Activated T-helper 1 cell treated with anti-CD3 and anti-CD28 coated beads, Interleukin-2, amount 50 U/mL, for 16 hours (primary cell): ENCODE data around the gene FAH.
"Not testable (repeated sequence)": the region's sequence is repeated elsewhere in the genome, so short reads cannot be mapped to it uniquely, and the experiment has no call there.

ENCODE experiments used
- DNase-seq, 2 donors: peaks; one replicate each; pipeline ENCODE4 v3.0.0-alpha.2; 2020; ENCODE audit warnings: low read depth in 1 of 2, low spot score in 1 of 2

FAH gene

GRCh38 chr15:80151148-80151547 is 1.7 kb upstream of the FAH start:
- DNase-seq, result no peak

GRCh38 chr15:80151576-80151975 is 1.2 kb upstream of the FAH start:
- no peak for DNase-seq

DNA sequence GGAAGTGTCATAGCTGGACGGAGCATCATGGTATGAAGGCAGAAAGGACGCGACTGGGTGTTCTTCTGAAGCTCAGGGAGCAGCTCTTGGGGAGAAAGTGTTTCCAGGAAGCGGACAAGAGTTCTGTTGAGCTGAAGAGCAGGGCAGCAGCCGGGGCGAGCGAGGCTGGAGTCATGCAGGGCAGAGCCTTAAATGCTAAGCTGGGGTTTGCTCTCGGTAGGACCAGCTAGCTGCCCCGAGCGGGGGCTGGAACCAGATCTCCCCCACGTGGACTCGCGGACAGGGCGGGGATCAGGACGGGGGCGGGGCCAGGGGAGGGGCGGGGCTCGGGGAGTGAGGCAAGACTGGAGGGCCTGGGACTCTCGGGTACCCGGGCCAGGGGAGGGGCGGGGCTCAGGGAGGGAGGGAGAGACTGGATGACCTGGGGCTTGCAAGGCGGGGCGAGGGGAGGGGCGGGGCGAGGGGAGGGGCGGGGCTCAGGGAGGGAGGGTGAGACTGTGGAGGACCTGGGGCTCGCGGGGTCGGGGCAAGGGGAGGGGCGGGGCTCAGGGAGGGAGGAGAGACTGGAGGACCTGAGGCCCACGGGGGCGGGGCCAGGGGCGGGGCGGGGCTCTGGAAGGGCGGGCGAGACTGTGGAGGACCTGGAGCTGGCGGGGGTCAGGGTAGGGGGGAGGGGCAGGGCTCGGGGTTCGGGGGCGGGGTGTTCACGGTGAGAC is 461 bp upstream of the FAH start:
- DNase-seq, result peak; percentile 83 to 86

DNA sequence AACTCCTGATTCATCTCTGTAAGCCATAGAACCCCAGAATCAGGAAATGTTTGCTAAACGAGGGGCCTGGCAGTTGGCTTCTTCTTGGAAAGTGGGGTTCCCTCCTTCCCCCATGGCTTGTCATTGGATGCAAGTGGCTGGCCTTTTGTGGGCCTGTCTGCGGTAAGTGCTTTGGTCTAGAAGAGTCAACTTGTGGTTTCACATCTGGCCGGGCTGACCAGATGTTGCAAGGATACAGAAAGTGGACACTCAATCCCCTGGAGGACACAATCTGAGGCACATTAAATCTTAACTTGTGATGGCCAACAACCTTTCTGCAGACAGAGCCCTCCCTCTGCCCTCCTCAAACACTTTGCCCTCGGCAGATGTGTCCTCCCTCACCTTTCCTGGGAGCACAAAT is 1.1 kb downstream of the FAH start:
- DNase-seq, result no peak

DNA sequence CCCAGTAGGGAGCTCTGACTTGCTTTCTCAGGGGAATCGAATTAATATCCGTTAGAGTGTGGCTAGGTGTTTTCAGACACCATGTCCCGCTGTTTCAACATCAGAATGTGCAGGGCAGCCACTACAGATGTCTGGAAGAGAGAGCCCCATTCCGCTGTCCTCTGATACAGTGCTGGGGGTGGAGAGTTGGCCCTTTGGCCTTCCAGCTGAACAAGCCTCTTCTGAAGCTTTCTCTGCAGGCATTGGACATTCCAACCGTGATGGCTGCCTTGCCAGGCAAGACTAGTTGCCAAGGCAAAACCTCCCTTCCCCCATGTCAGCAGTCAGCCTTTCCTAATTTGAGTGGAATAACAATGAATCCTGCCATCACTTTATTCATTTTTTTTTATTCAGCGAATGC is 1.5 kb downstream of the FAH start:
- no peak for DNase-seq

DNA sequence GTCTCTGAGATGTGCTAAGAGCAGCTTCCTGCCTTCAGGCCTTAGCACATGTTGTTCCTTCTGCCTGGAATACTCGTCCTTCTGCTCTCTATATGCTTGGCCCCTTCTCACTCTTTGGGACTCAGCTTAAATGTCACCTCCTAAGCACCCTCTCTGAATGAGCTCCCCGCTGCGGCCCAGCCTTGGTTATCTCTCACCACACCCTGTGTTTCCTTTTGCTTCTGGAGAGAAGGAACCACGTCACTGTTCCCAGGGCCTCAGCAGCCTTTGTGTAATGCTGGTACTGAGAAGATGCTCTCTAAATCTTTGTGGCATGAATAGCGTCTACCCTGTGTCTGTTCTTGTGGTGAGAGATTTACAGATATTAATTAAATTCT is 2.2 kb downstream of the FAH start:
- no peak for DNase-seq

DNA sequence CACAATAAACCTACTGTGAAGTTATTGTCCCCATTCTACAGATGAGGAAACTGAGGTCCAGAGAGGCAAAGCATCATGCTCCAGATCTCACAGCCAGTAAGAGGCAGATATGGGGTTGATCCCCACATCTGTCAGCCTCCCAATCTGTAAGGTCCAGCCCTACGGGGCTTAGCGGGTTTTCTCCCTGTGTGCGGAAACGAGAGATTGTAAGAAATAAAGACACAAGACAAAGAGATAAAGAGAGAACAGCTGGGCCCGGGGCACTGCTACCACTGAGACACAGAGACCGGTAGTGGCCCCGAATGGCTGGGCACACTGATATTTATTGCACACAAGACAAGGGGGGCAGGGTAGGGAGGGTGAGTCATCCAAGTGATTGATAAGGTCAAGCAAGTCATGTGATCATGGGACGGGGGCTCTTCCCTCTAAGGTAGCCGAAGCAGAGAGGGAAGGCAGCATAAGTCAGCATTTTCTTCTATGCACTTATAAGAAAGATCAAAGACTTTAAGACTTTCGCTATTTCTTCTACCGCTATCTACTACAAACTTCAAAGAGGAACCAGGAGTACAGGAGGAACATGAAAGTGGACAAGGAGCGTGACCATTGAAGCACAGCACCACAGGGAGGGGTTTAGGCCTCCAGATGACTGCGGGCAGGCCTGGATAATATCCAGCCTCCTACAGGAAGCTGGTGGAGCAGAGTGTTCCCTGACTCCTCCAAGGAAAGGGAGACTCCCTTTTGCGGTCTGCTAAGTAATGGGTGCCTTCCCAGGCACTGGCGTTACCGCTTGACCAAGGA is 2.8 kb downstream of the FAH start:
- not testable (repeated sequence) for DNase-seq

DNA sequence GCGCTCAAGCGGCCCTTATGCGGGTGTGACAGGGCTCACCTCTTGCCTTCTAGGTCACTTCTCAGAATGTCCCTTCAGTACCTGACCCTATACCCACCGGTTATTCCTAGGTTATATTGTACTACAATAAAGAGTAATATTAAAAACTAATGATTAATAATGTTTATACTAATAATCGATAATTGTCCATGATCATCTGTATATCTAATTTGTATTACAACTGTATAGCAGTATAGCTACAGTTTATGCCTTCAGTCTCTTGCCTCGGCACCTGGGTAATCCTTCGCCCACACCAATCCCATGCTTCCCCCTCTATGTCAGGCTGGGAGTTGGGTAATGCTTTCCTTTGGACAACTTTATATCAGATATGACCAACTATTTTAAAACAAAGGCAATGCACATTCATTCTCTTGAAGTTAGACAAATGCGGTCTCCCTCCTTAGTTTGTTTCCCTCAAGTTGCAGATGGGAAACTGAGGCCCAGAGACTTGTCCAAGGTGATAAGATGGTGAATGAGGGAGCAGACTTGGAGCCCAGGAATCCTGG is 3.4 kb downstream of the FAH start:
- DNase-seq, result no peak

DNA sequence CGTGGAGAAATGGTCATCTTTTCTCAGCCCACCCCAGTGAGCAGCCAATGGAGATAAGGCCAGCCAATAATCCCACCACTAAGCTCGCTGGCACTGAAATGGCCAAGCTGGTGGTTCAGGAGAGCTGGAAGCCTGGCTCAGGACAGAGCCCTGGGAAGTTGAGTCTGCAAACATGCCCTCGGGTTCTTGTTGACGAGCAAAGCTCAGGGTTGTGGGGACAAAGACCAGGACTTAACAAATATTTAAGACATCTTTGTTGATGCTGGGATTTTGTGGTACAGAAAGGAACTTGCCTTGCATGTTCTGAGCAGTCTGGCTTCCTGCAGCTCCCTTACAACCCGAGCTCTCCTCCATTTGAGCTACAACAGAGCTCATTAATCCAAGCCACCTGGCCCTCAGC is 4.4 kb downstream of the FAH start:
- no peak for DNase-seq

DNA sequence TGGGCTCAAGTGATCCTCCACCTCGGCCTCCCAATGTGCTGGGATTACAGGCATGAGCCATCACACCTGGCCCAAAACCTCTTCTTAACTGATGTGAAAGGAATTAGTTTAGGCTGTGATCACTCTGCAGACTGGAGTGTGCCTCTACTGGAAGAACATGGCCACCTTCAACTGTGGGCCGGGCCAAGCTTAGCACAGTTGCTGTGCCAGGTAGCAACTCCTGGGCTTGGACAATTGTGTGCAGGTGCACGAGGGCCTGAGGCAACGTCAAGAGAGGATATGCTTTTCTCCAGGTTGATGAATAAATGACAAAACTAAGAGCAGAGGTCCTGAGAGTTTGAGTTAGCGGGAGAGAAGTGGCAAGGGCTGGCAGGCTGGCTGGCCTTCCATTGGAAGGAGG is 6.5 kb downstream of the FAH start:
- no peak for DNase-seq

DNA sequence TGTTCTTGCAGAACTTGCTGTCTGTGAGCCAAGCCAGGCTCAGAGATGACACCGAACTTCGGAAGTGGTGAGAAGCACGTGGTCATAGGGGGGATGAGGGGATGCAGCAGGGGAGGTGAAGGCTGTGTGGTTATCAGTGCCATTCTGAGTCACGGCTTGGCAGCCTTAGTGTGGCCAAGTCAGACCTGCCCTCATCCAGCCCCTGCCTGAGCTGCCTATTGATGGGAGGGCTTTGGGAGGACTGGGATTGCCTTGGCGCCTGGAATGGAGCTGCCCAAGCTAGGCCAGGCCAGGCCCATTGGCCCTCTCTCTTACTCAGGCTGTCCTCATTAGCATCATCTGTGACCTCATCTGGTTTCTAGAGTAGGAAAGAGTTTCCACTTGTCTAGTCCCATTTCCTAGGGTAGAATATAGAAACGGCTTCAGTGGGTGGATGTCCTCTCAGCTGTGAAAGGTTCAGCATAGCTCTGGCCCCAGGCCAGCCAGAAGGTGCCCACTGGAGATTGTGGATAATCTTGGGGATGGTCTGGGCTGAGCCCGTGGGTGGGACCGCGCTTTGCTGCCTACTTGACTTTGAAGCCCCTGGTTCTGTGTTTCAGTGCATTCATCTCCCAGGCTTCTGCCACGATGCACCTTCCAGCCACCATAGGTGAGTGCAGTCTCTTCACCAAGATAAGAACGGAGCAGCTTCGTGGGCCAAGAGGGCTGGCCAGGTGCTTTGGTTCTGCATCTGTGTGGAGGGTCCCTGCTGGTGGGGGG is 7.2 kb downstream of the FAH start:
- no peak for DNase-seq

DNA sequence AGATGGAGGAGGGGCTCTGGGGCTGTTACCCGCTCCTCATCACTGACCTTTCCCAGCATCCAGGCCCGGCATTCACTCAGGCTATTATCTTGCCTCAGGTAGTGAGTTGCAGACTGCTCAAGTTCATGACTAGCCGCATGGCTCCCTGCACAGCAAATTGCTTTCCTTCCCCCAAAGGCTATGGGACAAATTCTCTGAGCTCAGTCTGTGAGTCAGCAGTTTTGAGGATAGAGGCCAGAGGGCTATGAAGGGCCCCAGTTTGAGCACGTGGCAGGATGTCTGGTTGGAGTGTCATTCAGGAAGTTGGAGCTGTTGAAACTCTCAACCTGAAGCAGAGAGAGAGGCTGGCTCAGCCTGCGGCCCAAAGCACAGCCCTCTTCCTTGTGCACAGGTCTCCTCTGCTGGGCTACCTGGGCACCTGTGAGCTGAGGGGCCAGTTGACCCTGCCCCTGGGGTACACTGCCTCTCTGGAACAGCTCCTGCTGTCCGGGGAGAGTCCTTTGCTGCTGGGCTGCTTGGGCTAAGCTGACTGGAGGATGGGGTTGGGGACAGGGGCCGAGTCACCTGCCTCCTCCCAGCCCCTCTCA is 7.9 kb downstream of the FAH start:
- DNase-seq, result no peak

DNA sequence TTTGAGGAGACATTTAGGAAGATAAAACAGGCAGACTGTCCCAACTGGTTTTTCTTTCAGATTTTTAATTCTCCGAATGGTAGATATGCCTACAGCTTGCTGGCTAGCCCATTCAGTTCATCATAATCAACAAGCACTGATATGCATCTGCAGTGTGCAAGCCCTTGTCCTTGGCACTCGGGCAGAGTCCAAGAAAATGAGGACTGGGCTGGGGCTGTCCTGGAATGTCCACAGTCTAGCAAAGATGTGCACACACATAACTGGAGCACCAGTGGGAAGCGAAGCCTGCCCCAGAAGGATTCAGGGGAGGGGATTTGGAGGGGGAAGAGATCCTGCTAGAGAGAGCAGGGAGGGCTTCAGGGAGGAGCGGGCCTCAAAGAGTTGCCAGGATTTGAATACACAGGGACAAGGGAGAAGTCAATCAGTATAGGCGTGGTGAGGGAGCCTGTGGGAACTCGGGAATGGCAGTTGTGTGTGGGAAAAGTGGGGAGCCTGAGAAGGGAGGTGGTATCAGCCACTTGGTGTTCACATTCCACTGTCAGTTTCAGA is 8.7 kb downstream of the FAH start:
- DNase-seq, result no peak

- no peak for DNase-seq
These were observed 9.3 kb downstream of the FAH start for GRCh38 chr15:80162059-80162554.

- DNase-seq, result no peak
These were observed 10.4 kb downstream of the FAH start for GRCh38 chr15:80163217-80163616.

DNA sequence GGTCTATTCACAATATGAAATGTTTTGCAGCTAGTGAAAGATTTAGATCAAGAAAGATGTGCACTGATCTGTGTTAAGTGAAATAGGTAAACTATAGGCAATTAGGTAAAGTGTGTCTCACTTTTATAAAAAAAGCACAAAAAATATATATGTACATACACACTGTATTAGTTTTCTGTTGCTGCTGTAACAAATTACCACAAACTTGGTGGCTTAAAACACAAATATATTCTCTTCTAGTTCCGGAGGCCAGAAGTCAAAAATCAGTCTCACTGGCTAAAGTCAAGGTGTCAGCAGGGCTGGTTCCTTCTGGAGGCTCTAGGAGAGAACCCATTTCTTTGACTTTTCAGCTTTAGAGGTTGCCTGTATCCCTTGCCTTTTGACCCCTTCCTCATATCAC is 11.1 kb downstream of the FAH start:
- DNase-seq, result no peak

DNA sequence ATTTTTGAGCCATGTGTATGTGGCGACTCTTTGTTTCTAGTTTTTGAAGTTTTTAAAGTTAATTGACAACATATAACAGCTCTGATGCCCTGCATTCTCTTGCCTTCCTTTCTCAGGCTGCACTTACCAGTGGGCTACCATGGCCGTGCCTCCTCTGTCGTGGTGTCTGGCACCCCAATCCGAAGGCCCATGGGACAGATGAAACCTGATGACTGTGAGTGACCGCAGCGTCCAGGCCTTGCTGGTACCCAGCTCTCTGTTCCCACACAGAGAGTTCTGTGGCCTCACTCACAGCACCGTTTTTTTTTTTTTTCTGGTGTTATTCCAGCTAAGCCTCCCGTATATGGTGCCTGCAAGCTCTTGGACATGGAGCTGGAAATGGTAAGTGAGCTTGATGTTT is 15.1 kb downstream of the FAH start:
- no peak for DNase-seq

DNA sequence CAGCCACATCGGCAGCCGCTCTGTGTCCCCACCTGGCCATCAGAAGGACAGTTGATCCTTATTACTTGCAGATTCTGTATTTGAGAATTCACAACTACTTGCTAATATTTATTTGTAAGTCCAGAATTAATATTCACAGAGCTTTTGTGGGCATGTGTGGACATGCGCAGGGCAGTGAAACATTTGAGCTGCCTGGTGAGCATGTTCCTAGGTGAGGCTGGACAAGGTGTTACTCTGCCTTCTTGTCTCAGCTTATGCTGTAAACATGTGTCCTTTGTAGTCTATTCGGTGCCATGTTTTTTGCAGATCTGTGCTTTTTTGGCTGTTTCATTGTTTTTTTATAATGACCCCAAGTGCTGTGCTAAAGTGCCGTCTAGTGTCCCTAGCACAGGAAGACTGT is 15.6 kb downstream of the FAH start:
- DNase-seq, result no peak

DNA sequence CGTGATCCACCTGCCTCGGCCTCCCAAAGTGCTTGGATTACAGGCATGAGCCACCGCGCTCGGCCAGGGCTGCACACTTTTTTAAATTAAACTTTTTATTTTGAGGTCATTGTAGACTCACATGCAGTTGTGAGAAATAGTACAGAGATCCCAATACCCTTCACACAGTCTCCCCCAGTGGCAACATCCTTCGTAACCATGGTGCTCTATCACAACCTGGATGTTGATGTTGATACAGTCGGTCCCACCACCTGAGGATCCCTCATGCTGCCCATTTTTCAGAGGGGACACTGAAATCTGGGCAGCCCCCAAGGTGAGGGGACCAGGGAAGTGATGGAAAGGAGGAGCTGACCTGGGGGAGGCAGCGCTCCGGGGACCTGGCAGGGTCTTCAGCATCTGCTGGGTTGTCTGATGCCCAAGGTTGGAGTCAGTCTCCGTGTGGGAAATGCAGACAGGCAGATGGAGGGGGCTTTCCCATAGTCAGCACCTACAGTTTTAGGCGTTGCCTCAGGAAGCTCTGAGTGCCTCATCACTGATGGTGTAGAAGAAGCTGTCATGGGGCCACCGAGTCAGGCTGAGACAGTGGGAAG is 17.1 kb downstream of the FAH start:
- no peak for DNase-seq

DNA sequence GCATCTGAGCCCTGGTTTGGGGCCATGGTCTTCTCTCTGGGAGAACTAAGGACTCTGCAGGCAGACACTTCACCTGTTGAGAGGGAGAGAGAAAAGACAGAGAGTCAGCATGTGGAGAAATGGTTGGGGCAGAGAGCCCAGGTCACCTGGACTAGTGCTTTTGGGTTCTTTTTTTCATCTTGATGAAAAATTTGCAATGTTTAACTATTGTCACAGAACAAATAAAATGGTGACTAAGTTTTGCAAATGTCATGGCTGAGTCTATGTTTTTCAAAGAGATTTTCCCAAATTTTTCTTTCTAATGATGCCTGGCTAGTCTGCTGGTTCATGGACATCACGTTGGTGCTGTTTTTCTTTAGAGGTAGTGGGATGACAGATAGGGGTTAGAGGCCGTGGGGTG is 17.8 kb downstream of the FAH start:
- no peak for DNase-seq

DNA sequence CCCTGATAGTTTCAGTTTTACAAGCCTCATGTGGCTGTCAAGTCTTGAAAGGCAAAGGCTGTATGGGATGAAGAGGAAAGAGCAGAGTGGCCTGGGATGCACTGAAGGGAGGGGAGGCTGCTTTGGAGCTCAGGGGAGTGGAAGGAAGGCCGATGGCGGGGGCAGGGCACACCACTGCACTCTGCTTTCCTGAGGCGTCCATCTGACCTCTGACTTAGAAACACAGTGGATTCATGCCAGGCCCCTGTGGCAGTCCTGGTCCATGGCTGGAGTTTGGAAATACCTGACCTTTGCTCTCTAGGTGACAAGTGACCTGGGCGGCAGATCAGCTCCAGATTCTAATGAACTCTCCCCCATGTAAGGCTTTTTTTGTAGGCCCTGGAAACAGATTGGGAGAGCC is 19.0 kb downstream of the FAH start:
- DNase-seq, result no peak
